ENCODE measurements around the gene NTF4.
A peak's percentile ranks its signal among the peaks of the same experiment; 100 is the strongest.

The NTF4 gene

GRCh38 chr19:49064768-49065611, at the start of gene NTF4:
Gene NTF4, minus strand, starts transcription at chr19:49064818. Its CDS starts 2,821 bp downstream, at chr19:49061997.
- no peak for DNase-seq

DNA sequence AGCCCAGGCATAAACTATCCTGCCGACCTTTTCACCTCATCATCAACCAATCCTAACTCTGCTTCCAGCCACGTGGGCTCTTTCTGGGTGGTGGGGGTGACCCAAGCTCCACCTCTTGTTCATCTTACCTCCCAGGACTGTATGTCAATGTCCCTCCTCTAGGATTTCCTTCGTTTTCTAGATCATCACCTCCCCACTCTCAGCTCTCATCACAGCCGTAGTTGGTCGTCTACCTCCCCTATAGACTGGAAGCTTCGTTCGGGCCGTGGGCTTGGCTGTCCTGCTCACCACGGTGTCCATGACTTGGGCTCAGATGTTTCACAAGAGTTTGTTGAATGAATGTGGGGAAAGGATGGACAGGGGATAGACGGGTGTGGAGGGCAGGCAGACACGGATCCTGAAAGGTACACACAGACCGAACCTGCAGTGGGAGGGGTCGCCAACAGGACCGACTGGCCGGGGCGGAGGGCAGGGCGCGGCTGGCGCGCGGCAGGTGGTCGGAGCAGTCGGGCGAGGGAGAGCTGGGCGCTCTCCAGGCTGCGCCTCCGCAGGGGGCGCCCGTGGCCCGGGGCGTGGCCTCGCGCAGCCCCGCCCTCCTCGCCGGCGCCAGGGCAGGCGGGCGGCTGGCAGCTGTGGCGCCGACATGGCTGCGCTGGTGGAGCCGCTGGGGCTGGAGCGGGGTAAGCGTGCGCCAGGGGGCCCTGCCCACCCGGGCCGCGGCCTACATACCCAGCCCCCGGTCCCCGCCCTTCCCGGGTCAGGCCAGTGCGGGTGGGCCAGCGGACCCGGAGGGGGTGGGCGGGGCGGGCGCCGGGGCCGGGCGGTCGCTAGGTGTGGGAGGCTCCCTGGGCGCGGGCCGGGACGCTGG, 49.4 kb upstream of the NTF4 start, which contains the start of gene LIN7B:
Gene LIN7B (plus strand): TSS at position 609 of the 868 bp plus-strand sequence. CDS start 35 bp downstream, at position 644.
- peak; percentile 37 to 62 for DNase-seq

DNA sequence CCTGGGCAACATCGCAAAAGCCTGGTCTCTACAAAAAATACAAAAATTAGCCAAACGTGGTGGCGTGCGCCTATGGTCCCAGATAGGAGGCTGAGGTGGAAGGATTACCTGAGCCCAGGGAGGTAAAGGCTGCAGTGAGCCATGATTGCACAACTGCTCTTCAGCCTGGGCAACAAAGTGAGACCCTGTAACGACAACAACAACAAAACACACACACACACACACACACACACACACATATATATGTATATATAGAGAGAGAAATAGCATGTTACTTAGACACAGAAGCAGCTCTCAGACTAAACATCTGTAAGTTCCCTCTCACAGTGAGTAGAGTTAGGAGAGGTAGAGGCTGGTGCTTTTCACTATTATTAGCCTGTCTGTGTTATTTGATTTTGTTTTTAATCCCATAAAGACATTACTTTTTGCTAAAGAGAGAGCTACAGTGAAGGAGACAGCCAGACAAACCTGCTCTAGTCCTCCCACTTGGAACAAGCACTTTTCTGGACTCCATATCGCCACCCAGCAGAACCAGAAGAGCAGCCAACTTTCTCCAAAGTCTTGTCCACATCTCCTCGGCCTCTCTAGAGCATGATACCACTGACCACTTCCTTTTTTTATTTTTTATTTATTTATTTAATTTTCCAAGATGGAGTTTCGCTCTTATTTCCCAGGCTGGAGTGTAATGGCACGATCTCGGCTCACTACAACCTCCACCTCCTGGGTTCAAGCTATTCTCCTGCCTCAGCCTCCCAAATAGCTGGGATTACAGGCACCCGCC, 46.8 kb upstream of the NTF4 start:
- no peak for DNase-seq

- no peak for DNase-seq
These were observed 45.9 kb upstream of the NTF4 start for GRCh38 chr19:49110567-49110966.

- DNase-seq = no peak
These were observed 45.1 kb upstream of the NTF4 start for GRCh38 chr19:49109569-49110233.

GRCh38 chr19:49109051-49109450, 44.4 kb upstream of the NTF4 start:
- DNase-seq = no peak

- no peak for DNase-seq
These were observed 43.2 kb upstream of the NTF4 start for GRCh38 chr19:49107625-49108459.

GRCh38 chr19:49106648-49107135, 42.1 kb upstream of the NTF4 start:
- peak; percentile 13 to 21 for DNase-seq

- DNase-seq = no peak
These were observed 39.7 kb upstream of the NTF4 start for GRCh38 chr19:49104229-49104864.

GRCh38 chr19:49103331-49104085, 38.9 kb upstream of the NTF4 start:
- no peak for DNase-seq

DNA sequence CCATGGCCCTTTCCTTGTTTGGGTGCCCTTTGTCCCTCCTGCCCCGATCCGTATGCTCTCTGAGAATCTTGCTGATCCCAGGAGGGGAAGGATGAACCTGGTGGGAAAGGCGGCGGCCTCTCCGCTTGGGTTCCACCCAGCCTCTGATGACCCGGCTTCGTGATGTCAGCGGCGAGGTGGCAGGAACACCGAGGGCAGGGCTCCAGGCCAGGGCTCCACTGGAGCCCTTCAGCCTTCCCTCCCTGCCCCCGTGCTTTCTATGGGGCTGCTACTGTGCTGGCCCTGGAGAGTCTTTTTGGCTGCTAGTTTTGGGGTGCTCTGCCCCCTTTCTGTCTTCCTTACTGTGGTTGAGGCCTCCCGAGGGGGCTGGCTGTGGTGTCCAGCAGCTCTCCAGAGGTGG, 37.7 kb upstream of the NTF4 start:
- DNase-seq = no peak

GRCh38 chr19:49101160-49101559, 36.5 kb upstream of the NTF4 start:
- DNase-seq = no peak

DNA sequence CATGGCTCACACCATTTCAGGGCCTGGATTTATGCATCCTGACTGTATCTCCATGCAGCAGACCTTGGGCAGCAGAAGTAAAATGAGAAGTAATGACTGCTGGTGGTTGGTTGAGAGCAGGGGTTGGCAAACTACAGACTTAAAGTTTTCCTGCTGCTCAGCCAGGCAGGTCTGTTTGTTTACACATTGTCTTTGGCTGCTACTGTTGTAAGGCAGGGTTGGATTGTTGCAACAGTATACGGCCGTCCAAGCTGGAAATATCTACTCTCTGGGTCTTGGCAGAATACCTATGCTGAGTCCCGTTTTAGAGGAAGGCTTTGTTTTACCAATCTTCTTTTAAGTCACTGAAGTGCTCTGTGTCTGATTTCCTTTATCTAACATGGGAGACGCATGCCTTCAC, 34.2 kb upstream of the NTF4 start:
- DNase-seq = no peak

DNA sequence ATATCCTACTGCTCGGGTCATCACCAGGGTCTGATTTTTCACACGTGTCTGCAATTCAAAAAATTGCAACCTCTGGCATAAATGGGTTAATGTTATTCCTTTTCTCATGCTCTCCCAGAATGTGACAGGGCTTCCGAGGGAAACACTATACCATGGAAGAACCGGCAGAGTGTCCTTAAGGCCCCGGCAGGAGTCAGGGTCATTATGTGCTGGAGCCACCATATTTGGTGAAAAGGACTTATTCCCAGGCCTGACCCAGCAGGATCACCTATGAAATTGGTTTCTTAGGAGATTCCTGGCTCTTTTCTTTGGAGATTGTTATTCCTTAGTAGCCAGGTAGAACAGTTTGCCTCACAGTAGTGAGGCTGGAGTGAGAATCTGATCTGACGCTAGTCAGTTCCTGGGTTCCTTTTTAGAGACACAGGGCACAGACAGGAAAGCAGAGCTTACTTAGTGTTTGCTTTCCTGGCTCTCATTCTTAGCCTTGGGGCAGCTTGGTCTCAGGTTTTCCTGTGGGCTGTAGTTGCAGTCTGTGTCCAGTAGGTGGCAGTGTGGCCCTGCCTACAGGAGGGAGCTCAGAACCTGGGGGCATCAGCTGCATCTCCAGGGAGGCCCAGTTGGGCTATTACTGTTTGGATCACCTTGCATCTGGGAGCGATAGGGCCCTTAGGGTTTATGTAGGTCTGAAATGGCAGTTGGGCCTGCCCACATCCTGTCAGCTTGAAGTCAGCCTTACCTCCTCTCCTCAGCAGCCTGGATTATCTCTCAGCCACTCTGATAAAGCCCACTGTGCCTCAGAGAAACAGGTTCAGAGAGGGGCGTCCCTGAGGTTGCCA, 33.1 kb upstream of the NTF4 start:
- DNase-seq = peak; percentile 75 to 83

DNA sequence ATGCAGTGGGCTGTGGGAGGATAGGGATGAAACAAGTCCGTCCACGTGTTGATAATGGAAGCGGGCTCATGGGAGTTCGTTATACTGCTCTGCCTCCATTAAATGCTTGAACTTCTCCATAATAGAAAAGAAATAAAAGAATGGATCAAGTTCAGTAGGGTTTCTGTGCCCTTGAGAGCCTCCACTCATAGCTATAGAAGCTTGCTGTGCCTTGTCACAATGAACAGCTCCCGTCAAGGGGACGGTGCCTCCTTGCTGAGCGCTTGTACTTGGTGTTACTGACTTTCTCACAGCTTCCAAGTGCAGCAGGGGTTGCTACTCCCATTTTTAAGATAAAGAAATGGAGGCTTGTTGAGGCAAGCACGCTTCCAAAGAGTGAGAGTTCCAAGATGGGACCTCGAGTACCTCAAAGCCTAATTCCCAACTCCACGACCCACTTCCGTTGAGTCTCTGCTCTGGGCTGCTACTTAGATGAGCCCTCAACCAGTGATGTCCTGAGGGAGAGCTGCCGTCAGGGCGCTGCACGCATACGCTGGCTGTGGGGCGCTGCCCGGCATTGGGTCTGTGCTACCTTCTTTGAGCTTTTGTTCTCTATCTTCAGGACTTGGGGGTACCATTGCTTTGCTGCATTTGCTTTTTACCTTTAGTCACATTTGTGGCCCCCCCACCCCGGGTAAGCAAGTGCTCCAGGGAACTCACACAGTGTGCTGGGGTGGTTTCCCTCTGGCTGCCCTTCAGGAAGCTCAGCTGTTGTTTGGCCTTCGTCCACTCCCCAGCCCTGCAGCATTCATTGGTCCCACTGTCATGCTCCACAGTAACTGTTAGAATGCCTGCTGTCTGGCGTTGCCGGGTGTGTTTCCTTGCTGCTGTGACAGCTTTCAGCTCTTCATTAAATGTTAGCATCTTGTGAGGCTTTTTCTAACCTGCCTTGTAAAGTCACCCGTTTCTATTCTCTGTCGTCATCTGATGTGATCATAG, 30.2 kb upstream of the NTF4 start:
- DNase-seq = no peak

DNA sequence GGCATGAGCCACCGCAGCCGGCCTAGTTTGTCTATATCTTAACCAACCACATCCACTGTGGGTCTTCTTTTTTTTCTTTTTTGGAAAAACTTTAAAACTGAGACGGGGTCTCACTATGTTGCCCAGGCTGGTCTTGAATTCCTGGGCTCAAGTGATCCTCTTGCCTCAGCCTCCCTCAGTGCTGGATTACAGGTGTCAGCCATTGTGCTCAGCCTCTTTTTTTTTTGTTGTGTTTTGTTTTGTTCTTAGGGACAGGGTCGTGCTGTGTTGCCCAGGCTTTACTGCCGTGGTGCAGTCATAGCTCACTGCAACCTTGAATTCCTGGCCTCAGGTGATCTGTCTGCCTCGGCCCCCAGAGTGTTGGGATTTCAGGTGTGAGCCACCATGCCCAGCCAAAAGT, 28.1 kb upstream of the NTF4 start:
- DNase-seq = no peak

DNA sequence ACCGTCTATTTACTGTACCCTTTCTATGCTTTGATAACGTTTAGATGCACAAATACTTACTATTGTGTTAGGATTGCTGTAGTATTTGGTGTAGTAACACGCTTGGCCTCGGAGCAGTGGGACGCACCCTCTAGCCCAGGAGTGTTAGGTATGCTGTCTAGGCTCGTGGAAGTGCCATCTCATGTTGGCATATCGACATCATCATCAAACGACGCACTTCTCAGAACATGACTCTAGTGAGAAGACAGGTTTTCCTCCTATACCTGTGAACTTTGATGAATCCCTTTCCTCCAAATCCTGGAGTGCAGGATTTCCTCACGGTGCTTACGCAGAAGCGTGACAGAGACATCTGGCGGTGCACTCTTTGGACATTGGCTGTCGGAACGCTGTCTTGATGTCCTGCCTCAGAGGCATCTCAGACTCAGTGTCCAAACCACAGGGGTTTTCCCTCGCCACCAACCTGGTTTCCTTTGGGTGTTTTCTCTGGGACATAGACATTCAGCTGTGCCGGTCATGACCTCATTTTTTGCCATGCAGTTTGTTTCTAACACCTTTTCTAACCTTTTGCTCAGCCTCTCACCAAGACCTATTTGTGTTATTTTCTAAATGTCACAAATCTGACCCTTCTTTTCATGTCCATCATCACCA, 26.9 kb upstream of the NTF4 start:
- DNase-seq = no peak

Measured in NCI-H2081 (cell line).